Measurements from ENCODE around the gene CDCA7.
A peak's percentile ranks its signal among the peaks of the same experiment; 100 is the strongest.
"Not testable (repeated sequence)": the region's sequence is repeated elsewhere in the genome, so short reads cannot be mapped to it uniquely, and the experiment has no call there.

CDCA7 gene

GRCh38 chr2:173359231-173359630, 4.6 kb downstream of the CDCA7 start:
- DNase-seq = no peak

GRCh38 chr2:173370198-173370597, 15.5 kb downstream of the CDCA7 start:
- DNase-seq = no peak

GRCh38 chr2:173371023-173371422, 16.4 kb downstream of the CDCA7 start:
- no peak for DNase-seq

GRCh38 chr2:173373290-173373689, 18.6 kb downstream of the CDCA7 start:
- DNase-seq = no peak

- DNase-seq = no peak
Measured at GRCh38 chr2:173374634-173375033, 20.0 kb downstream of the CDCA7 start.

DNA sequence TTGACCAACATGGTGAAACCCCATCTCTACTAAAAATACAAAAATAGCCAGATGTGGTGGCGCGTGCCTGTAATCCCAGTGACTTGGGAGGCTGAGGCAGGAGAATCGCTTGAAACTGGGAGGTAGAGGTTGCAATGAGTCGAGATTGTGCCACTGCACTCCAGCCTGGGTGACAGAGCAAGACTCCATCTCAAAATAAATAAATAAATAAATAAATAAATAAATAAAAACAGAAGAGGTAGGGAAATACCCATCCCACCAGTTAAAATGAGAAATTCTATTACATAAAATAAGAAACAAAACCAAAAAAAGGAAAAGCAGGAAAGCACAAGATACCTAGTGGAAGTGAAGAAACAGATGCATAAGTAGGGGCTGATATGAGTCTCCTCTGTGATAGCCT, 30.9 kb downstream of the CDCA7 start:
- DNase-seq = not testable (repeated sequence)

DNA sequence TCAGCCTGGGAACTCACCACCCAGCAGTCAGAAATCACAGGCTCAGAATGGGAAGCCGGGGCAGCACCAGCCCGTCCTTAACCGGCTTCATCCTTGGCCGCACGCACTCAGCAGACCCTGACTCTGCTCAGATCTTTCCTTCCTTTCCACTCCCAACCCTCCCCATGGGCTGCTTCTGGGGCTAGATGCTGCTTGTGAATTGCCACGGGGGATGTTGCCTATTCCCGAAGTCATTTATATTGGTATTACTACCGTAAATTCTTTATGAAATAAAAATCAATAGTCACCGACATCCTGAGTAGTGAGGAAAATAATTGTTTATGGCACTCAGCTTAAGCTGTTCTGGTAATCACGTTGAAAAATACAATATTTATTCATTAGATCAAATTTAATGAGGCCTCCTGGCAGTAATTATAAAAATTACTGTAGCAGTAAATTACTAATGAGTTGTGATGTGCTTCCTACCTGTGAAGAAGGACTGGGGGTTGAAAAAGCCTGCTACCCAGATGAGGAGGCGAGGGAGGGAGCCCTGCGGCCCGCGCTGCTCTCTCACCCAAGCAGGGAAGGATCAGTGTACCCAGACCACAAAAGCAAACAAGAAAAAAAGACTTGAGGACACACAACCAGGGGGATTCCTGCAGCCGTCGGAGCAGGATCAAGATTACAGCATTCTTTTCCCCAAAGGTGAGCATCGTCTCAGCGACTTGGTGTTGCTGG, 31.5 kb downstream of the CDCA7 start:
- no peak for DNase-seq

- no peak for DNase-seq
Measured at GRCh38 chr2:173386738-173387065, 32.0 kb downstream of the CDCA7 start.

DNA sequence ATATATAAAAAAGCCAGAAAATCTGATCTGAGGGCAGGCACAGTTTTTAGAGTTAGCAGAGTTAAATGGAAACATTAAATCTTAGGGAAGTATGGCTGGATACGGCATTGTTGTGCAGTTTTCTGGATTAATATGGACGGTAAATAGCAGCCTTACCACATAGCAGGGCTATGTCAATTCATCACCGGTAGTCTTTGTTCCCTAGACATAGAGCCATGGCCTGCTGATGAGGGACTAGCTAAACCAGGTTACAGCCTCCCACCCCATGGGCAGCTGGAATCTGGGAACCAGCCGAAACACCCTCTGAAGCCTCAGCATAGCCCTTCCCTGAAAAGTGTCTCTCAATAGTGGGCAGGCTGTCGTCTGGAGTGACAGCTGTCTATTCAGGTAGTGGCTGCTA, 32.4 kb downstream of the CDCA7 start:
- no peak for DNase-seq

DNA sequence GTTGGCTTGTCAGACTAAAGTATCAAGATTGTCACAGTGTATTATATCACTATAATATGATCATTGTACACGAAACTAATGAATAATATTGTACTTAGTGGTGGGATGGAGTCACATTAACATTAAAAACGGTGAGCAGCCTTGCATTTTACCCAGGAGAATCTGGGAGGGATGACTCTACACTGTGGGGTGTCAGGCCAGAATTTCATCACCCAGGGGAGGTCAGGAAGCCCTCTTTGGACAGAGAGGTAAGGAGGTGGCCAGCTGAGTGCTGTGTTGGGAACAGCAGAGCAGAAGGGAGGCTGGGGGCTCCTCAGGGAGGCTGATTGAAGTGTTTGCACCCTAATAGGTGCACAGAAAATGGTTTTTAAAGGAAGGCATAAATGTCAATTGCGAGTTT, 33.0 kb downstream of the CDCA7 start:
- no peak for DNase-seq

- DNase-seq = no peak
Measured at GRCh38 chr2:173388795-173389194, 34.1 kb downstream of the CDCA7 start.

DNA sequence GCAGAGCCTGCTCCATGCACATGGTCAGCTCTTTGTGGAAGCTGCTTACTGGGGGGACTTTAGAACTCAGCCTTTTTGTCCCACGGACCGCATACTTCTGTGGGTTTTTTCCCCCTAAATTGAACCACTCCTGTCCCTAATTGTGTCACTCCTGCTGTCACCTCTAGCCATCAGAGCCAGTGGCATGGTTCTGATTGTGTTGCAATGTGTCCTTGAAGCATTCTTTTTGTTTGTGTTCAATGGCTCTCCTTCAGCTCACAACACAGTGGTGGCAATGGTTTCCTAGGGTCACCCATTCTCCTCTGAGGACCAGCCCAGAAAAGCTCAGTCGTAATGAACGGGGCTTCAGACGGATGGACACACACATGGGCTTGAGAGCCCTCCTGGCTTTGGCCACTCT, 35.4 kb downstream of the CDCA7 start:
- no peak for DNase-seq

DNA sequence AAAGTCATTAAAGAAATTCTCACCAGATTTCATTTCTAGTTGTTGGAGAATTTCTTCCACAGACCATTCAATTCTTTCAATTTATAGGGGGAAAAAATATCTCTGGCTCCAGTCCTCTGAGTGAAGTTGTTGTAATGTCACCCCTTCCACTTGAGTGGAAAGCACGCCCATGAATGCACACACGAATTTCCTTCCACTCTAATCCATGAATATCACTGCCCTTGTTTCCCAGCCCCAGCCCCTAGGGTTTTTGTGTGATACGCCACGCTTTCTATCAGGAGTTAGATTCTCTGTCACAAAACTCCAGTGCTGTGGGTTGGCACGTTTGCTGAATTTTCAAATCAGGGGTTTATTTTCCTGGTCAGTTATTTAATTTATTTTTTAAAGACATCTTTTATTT, 38.1 kb downstream of the CDCA7 start:
- no peak for DNase-seq

DNA sequence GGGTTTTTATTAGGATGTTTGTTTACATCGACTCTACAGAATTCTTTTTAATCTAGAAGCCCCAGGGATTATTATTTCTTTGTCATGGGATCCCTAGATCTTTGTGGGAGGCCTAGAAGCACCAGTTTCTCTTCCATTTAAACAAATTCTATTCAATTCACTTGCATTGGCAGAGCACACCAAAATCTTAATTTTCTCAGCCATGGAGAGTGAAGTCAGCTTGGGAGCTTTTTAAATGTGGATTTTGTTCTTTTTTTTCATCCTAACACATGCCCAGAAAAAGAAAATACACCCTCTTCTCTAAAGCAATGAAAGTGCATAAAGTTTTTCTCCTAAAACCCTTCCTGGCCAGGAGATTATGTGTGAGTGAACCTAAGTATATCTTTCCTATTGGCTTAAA, 38.5 kb downstream of the CDCA7 start:
- DNase-seq = no peak

DNA sequence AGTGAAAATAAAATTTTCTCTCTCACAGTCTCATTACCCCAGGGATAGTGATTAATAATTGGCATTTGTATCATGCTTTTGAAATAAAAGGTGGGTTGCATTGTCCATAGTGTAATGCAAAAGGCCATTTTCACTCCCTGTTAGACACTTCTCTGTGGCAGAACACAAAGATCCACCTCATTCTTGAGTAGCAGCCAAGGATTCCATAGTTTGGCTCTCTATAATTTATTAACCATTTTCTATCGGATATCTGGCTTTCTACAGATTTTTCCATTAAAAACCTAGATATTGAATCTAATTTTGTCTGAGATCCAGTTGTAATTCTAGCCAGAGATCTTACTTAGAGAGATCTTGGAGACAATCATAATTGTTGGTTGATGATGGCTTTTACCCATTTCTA, 39.0 kb downstream of the CDCA7 start:
- DNase-seq = no peak

- DNase-seq = no peak
Measured at GRCh38 chr2:173394091-173394974, 39.7 kb downstream of the CDCA7 start.

- DNase-seq = no peak
Measured at GRCh38 chr2:173395567-173396351, 41.1 kb downstream of the CDCA7 start.

DNA sequence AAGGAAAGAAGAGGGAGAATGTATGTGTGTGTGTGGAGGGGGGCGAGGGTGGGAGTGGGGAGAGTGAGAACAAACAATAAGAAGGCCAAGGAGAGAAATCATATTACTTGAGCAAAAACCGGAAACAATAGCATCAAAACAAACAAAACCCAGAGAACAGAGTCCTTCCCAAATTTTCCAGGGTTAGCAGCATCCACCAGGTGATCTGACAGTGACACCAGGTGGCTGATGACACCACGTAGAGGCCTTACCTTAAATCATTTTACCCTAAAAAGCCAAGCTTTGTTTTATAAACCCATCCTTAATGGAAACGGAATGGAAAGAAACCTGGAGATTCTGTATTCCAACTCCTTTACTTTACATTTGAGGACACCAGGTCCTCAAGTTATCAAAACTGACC, 42.9 kb downstream of the CDCA7 start:
- DNase-seq = peak; percentile 3

- no peak for DNase-seq
Measured at GRCh38 chr2:173399229-173399628, 44.6 kb downstream of the CDCA7 start.

- DNase-seq = peak; percentile 13
Measured at GRCh38 chr2:173400760-173401159, 46.1 kb downstream of the CDCA7 start.

GRCh38 chr2:173401716-173402326, 47.1 kb downstream of the CDCA7 start:
- no peak for DNase-seq

GRCh38 chr2:173402405-173402974, 47.8 kb downstream of the CDCA7 start:
- peak; percentile 72 for DNase-seq

All from NCI-H146 (cell line).